SK-N-SH treated with all-trans-retinoic acid at 6 μM for 48 hours (cell line): Measurements from ENCODE around the gene CDK1.

ENCODE experiments used
- ARNTL ChIP-seq: fragments of 450-650 bp; formaldehyde crosslinking; IDR thresholded peaks from 2 replicates; pipeline ENCODE4 v1.5.0; 2020; ENCODE audit warnings: low read depth, mild to moderate bottlenecking, moderate library complexity, borderline replicate concordance
- CREB5 ChIP-seq: fragments of 250-450 bp; sonication (Bioruptor Pico); IDR thresholded peaks from 2 replicates; pipeline ENCODE4 v1.5.1; 2020; ENCODE audit warnings: low read depth, mild to moderate bottlenecking, moderate library complexity
- CSDC2 ChIP-seq: fragments of 250-450 bp; sonication (Bioruptor Pico); IDR thresholded peaks from 2 replicates; pipeline ENCODE4 v1.5.0; 2020; ENCODE audit warnings: mild to moderate bottlenecking, moderate library complexity
- OSR1 ChIP-seq: fragments of 250-450 bp; sonication (Bioruptor Pico); IDR thresholded peaks from 2 replicates; pipeline ENCODE4 v1.8.0; 2022; ENCODE audit warnings: moderate library complexity, mild to moderate bottlenecking, inconsistent platforms
- RARB ChIP-seq: fragments of 250-450 bp; sonication (Bioruptor Pico); IDR thresholded peaks from 2 replicates; pipeline ENCODE4 v1.8.0; 2021; ENCODE audit warnings: mild to moderate bottlenecking, moderate library complexity
- SNAI2 ChIP-seq: fragments of 250-450 bp; sonication (Bioruptor Pico); IDR thresholded peaks from 2 replicates; pipeline ENCODE4 v1.5.0; 2020; ENCODE audit warnings: mild to moderate bottlenecking, moderate library complexity
- TCF4 ChIP-seq: fragments of 250-450 bp; sonication (Bioruptor Pico); IDR thresholded peaks from 2 replicates; pipeline ENCODE4 v1.8.0; 2021; ENCODE audit warnings: mild to moderate bottlenecking, moderate library complexity, borderline replicate concordance
- TSHZ2 ChIP-seq: fragments of 250-450 bp; sonication (Bioruptor Pico); IDR thresholded peaks from 2 replicates; pipeline ENCODE4 v1.5.0; 2020; ENCODE audit warnings: mild to moderate bottlenecking, moderate library complexity
- ZNF565 ChIP-seq: fragments of 450-650 bp; formaldehyde crosslinking; conservative IDR thresholded peaks from 2 replicates; pipeline ENCODE4 v1.5.0; 2020; ENCODE audit warnings: low read depth, mild to moderate bottlenecking, moderate library complexity
- TF ChIP-seq, protein P1 (sequence below): fragments of 250-450 bp; sonication (Bioruptor Pico); IDR thresholded peaks from 2 replicates; pipeline ENCODE4 v1.8.0; 2020; ENCODE audit warnings: mild to moderate bottlenecking, moderate library complexity, borderline replicate concordance

GRCh38 chr10:60733517-60733822, 44.8 kb upstream of the CDK1 start:
- TF ChIP-seq, protein P1, sequence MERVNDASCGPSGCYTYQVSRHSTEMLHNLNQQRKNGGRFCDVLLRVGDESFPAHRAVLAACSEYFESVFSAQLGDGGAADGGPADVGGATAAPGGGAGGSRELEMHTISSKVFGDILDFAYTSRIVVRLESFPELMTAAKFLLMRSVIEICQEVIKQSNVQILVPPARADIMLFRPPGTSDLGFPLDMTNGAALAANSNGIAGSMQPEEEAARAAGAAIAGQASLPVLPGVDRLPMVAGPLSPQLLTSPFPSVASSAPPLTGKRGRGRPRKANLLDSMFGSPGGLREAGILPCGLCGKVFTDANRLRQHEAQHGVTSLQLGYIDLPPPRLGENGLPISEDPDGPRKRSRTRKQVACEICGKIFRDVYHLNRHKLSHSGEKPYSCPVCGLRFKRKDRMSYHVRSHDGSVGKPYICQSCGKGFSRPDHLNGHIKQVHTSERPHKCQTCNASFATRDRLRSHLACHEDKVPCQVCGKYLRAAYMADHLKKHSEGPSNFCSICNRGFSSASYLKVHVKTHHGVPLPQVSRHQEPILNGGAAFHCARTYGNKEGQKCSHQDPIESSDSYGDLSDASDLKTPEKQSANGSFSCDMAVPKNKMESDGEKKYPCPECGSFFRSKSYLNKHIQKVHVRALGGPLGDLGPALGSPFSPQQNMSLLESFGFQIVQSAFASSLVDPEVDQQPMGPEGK: no peak
- TF ChIP-seq ZNF565 (CRISPR knock-in tag) (no peak), RARB (CRISPR knock-in tag) (no peak), SNAI2 (CRISPR knock-in tag) (no peak), ARNTL (no peak), TCF4 (CRISPR knock-in tag) (no peak), CREB5 (CRISPR knock-in tag) (no peak), CSDC2 (CRISPR knock-in tag) (no peak), TSHZ2 (CRISPR knock-in tag) (no peak), OSR1 (CRISPR knock-in tag) (no peak)
